ENCODE results near the gene MSRB1. TPM values are rescaled to one million over a fixed set of nuclear protein-coding genes. Genes with fewer than 3 reads are reported as not detected.

Gene MSRB1
- total RNA-seq, 1 experiment from 2014 or later, result 26.4 TPM

DNA sequence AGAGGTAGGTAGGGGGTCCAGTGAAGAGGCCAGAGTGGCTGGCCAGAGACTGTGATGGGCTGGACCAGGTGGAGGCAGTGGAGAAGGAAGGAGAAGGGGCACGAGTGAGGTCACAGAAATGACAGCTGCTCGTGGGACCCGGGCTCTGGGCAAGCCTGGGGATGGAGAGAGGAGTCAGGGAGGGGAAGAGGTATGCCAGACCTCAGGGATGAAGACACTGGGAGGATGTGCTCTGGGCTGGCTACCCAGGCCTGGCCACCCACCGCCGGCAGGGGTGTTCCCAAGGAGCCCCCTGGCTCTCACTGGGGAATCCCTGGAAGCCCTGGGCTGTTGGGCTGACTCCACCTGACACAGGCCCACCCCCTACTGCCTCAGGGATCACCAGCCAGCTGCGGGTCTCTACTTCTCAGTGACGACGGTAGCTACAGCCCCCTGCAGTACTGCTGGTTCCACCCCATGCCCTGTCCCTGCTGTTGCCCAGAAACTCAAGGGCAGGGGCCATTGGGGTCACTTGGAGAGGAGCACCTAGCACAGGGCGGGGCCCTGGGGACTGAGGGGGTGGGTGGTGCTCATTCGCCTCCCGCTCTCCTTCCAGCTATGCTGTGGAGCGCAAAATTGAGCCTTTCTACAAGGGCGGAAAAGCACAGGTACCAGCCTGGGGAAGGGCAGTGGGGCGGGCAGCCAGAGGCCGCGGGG, 30.6 kb upstream of the MSRB1 start:
- peaks cover 15% of the 10 kb centered on the region for H3K4me1 Mint-ChIP-seq
- TF ChIP-seq TEAD4 (CRISPR knock-in tag; IDR thresholded peaks at IDR 0.05) (no peak), NR3C1 (CRISPR knock-in tag; conservative IDR thresholded peaks at IDR 0.05; ENCODE audit: low read depth) (no peak), ZNF423 (CRISPR knock-in tag; IDR thresholded peaks at IDR 0.05) (no peak), PRRX2 (CRISPR knock-in tag; IDR thresholded peaks at IDR 0.05) (no peak), TEAD1 (CRISPR knock-in tag; IDR thresholded peaks at IDR 0.05) (no peak)
- TF ChIP-seq, protein P1, sequence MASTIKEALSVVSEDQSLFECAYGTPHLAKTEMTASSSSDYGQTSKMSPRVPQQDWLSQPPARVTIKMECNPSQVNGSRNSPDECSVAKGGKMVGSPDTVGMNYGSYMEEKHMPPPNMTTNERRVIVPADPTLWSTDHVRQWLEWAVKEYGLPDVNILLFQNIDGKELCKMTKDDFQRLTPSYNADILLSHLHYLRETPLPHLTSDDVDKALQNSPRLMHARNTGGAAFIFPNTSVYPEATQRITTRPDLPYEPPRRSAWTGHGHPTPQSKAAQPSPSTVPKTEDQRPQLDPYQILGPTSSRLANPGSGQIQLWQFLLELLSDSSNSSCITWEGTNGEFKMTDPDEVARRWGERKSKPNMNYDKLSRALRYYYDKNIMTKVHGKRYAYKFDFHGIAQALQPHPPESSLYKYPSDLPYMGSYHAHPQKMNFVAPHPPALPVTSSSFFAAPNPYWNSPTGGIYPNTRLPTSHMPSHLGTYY (CRISPR knock-in tag; IDR thresholded peaks at IDR 0.05), result no peak
- TF ChIP-seq, protein P2, sequence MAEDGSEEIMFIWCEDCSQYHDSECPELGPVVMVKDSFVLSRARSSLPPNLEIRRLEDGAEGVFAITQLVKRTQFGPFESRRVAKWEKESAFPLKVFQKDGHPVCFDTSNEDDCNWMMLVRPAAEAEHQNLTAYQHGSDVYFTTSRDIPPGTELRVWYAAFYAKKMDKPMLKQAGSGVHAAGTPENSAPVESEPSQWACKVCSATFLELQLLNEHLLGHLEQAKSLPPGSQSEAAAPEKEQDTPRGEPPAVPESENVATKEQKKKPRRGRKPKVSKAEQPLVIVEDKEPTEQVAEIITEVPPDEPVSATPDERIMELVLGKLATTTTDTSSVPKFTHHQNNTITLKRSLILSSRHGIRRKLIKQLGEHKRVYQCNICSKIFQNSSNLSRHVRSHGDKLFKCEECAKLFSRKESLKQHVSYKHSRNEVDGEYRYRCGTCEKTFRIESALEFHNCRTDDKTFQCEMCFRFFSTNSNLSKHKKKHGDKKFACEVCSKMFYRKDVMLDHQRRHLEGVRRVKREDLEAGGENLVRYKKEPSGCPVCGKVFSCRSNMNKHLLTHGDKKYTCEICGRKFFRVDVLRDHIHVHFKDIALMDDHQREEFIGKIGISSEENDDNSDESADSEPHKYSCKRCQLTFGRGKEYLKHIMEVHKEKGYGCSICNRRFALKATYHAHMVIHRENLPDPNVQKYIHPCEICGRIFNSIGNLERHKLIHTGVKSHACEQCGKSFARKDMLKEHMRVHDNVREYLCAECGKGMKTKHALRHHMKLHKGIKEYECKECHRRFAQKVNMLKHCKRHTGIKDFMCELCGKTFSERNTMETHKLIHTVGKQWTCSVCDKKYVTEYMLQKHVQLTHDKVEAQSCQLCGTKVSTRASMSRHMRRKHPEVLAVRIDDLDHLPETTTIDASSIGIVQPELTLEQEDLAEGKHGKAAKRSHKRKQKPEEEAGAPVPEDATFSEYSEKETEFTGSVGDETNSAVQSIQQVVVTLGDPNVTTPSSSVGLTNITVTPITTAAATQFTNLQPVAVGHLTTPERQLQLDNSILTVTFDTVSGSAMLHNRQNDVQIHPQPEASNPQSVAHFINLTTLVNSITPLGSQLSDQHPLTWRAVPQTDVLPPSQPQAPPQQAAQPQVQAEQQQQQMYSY (CRISPR knock-in tag; IDR thresholded peaks at IDR 0.05), result no peak
- TF ChIP-seq, protein P3, sequence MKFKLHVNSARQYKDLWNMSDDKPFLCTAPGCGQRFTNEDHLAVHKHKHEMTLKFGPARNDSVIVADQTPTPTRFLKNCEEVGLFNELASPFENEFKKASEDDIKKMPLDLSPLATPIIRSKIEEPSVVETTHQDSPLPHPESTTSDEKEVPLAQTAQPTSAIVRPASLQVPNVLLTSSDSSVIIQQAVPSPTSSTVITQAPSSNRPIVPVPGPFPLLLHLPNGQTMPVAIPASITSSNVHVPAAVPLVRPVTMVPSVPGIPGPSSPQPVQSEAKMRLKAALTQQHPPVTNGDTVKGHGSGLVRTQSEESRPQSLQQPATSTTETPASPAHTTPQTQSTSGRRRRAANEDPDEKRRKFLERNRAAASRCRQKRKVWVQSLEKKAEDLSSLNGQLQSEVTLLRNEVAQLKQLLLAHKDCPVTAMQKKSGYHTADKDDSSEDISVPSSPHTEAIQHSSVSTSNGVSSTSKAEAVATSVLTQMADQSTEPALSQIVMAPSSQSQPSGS (CRISPR knock-in tag; IDR thresholded peaks at IDR 0.05; ENCODE audit: borderline replicate concordance, low read depth), result no peak
- TF ChIP-seq, protein P4, sequence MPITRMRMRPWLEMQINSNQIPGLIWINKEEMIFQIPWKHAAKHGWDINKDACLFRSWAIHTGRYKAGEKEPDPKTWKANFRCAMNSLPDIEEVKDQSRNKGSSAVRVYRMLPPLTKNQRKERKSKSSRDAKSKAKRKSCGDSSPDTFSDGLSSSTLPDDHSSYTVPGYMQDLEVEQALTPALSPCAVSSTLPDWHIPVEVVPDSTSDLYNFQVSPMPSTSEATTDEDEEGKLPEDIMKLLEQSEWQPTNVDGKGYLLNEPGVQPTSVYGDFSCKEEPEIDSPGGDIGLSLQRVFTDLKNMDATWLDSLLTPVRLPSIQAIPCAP (CRISPR knock-in tag; IDR thresholded peaks at IDR 0.05), result no peak
- DNase-seq (ENCODE audit: low spot score) (no peak), ATAC-seq (no peak)
- H3K9me3 Mint-ChIP-seq, result no peaks in the 10 kb centered on the region
- H3K36me3 Mint-ChIP-seq, result peaks cover 10% of the 10 kb centered on the region
- peak overlapping the region; percentile 98 for H3K4me3 Mint-ChIP-seq
- no peaks in the 10 kb centered on the region for H3K27me3 Mint-ChIP-seq (ENCODE audit: low read depth)
- POLR2A ChIA-PET, result no interaction called here
- no peak overlapping the region for H3K27ac Mint-ChIP-seq
- CTCF ChIA-PET, result no interaction called here

DNA sequence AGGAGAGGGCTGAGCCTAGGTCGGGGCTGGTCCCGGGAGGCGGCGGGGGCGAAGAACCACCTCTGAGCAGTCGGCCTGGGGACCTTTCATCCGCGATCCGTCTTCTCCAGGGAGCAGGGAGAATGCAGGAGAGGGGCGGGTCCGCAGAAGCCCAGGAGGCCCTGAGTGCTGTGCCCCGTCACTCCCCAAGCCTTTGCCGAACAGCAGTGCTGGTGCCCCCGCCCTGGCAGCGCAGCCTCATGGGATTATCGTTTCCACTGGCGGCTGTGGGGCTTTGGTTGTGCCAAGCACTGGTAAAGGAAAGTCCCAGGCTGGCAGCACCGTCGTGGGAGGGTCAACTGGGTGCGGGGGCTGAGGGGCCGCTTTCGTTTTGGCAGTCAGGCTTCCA, 29.5 kb upstream of the MSRB1 start:
- Mint-ChIP-seq H3K4me1 (peaks cover 15% of the 10 kb centered on the region), H3K27ac (no peak overlapping the region), H3K27me3 (ENCODE audit: low read depth) (no peaks in the 10 kb centered on the region), H3K4me3 (peak overlapping the region; percentile 98), H3K9me3 (no peaks in the 10 kb centered on the region), H3K36me3 (peaks cover 10% of the 10 kb centered on the region)
- 0 out of 2 replicates have a peak, but pooled peaks have one; percentile 6 for ATAC-seq
- ChIA-PET CTCF (interaction anchor here (1.3 to 1.4 kb wide), 2 partner anchors 32 to 50 kb away, joined by 4 to 9 read pairs; no protein-coding TSS in a partner anchor), POLR2A (interaction anchor here (0.9 to 2.6 kb wide), 3 partner anchors 11 to 76 kb away, joined by 3 to 10 read pairs (median 4); partner anchors contain the start of gene TSC2)
- DNase-seq (ENCODE audit: low spot score), result no peak
- TF ChIP-seq, protein P5, sequence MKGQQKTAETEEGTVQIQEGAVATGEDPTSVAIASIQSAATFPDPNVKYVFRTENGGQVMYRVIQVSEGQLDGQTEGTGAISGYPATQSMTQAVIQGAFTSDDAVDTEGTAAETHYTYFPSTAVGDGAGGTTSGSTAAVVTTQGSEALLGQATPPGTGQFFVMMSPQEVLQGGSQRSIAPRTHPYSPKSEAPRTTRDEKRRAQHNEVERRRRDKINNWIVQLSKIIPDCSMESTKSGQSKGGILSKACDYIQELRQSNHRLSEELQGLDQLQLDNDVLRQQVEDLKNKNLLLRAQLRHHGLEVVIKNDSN (CRISPR knock-in tag; IDR thresholded peaks at IDR 0.05), result no peak

DNA sequence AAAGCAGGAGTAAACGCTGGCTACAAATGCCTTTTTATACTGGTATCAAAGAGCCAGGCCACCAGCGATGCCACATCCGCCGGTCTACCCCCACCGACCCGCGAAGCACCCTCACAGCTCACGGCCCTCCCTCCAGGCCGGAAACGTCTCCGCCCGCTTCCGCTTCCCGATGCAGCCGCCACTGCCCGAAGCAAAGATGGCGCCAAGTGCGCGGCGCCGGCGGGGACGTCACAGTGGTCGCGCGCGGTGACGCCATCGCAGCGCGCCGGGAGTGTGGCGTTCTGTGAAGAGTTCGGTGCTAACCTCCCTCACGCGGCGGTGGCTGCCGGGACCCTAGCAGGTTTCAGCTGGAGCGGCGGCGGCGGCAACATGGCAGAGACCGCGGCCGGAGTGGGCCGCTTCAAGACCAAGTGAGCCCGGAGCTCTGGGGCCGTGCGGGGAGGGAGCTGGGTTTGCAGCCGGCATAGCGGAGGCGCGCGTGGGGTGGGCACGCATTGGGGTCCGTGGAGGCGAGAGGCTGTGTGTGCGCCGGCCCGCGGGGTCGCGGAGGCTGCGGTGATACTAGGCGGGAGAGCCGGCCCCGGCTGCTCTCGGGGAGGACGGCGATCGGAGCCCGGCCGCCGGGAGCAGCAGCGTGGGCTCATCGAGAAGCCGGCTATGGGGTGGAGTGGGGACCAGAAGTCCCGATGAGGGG, 28.9 kb upstream of the MSRB1 start, which contains the start of gene TBL3:
Gene TBL3 (plus strand): TSS at position 258 of the 694 bp plus-strand sequence. CDS start 112 bp downstream, at position 370.
- peak within 1 kb of the TSS; percentile 98 for H3K4me3 Mint-ChIP-seq
- POLR2A ChIA-PET, result interaction anchor here (0.9 to 2.6 kb wide), 6 partner anchors 11 to 189 kb away, joined by 3 to 10 read pairs (median 3); partner anchors contain the start of genes NUBP2, SPSB3, TRAF7 and TSC2
- H3K9me3 Mint-ChIP-seq, result no peaks in the 10 kb centered on the region
- peak; percentile 88 for ATAC-seq
- CTCF ChIA-PET, result interaction anchor here (0.5 to 1.4 kb wide), 10 partner anchors 26 to 1191 kb away, joined by 3 to 9 read pairs (median 3); partner anchors contain the start of gene PGP
- no peaks in the 10 kb centered on the region for H3K27me3 Mint-ChIP-seq (ENCODE audit: low read depth)
- H3K27ac Mint-ChIP-seq, result peak within 1 kb of the TSS; percentile 99
- H3K4me1 Mint-ChIP-seq, result peaks cover 15% of the 10 kb centered on the region
- peak; percentile 92 for DNase-seq (ENCODE audit: low spot score)
- H3K36me3 Mint-ChIP-seq, result peaks cover 10% of the 10 kb centered on the region
- TF ChIP-seq OVOL2 (CRISPR knock-in tag; IDR thresholded peaks at IDR 0.05; ENCODE audit: borderline replicate concordance) (no peak), GABPB1 (CRISPR knock-in tag; IDR thresholded peaks at IDR 0.05) (peak; percentile 82; the same call in 1 of the 2 replicates), ZNF263 (CRISPR knock-in tag; IDR thresholded peaks at IDR 0.05; ENCODE audit: low read depth) (0 out of 2 replicates have a peak, but pooled peaks have one; percentile 16)
- TF ChIP-seq, protein P6, sequence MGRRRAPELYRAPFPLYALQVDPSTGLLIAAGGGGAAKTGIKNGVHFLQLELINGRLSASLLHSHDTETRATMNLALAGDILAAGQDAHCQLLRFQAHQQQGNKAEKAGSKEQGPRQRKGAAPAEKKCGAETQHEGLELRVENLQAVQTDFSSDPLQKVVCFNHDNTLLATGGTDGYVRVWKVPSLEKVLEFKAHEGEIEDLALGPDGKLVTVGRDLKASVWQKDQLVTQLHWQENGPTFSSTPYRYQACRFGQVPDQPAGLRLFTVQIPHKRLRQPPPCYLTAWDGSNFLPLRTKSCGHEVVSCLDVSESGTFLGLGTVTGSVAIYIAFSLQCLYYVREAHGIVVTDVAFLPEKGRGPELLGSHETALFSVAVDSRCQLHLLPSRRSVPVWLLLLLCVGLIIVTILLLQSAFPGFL (CRISPR knock-in tag; IDR thresholded peaks at IDR 0.05; ENCODE audit: borderline replicate concordance), result no peak; the same call in 1 of the 2 replicates
- TF ChIP-seq, protein P7, sequence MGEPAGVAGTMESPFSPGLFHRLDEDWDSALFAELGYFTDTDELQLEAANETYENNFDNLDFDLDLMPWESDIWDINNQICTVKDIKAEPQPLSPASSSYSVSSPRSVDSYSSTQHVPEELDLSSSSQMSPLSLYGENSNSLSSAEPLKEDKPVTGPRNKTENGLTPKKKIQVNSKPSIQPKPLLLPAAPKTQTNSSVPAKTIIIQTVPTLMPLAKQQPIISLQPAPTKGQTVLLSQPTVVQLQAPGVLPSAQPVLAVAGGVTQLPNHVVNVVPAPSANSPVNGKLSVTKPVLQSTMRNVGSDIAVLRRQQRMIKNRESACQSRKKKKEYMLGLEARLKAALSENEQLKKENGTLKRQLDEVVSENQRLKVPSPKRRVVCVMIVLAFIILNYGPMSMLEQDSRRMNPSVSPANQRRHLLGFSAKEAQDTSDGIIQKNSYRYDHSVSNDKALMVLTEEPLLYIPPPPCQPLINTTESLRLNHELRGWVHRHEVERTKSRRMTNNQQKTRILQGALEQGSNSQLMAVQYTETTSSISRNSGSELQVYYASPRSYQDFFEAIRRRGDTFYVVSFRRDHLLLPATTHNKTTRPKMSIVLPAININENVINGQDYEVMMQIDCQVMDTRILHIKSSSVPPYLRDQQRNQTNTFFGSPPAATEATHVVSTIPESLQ (CRISPR knock-in tag; IDR thresholded peaks at IDR 0.05), result no peak
- TF ChIP-seq, protein P8, sequence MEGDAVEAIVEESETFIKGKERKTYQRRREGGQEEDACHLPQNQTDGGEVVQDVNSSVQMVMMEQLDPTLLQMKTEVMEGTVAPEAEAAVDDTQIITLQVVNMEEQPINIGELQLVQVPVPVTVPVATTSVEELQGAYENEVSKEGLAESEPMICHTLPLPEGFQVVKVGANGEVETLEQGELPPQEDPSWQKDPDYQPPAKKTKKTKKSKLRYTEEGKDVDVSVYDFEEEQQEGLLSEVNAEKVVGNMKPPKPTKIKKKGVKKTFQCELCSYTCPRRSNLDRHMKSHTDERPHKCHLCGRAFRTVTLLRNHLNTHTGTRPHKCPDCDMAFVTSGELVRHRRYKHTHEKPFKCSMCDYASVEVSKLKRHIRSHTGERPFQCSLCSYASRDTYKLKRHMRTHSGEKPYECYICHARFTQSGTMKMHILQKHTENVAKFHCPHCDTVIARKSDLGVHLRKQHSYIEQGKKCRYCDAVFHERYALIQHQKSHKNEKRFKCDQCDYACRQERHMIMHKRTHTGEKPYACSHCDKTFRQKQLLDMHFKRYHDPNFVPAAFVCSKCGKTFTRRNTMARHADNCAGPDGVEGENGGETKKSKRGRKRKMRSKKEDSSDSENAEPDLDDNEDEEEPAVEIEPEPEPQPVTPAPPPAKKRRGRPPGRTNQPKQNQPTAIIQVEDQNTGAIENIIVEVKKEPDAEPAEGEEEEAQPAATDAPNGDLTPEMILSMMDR (IDR thresholded peaks at IDR 0.05), result no peak

Measured in WTC11 (cell line).